ENCODE results near the gene SPAG16.

GRCh38 chr2:213248637-213249036 is 35.6 kb upstream of the SPAG16 start:
- no peak for TF ChIP-seq CTCF (IDR thresholded peaks at IDR 0.05)
- no peak for TF ChIP-seq POLR2AphosphoS5 (IDR thresholded peaks at IDR 0.05)
- no peak for TF ChIP-seq POLR2A (IDR thresholded peaks at IDR 0.05)
- TF ChIP-seq EP300 (IDR thresholded peaks at IDR 0.05; ENCODE audit: low read depth) = no peak

Data from transverse colon (tissue), 4 donors.